Measurements from ENCODE around the gene KRT14.
"Not testable (repeated sequence)": the region's sequence is repeated elsewhere in the genome, so short reads cannot be mapped to it uniquely, and the experiment has no call there.

Gene KRT14

GRCh38 chr17:41546819-41547218, 39.9 kb downstream of the KRT14 start:
- no peak overlapping the region for H3K27ac ChIP-seq (ENCODE audit: insufficient read depth, low read depth, low read length, poor library complexity, severe bottlenecking)
- 93 to 97% methylated on average over 3 of the region's 3 CpGs for WGBS, 2 experiments

GRCh38 chr17:41545829-41546410, 40.8 kb downstream of the KRT14 start:
- no peak overlapping the region for H3K27ac ChIP-seq (ENCODE audit: insufficient read depth, low read depth, low read length, poor library complexity, severe bottlenecking)
- no peaks in the 10 kb centered on the region for H3K9me3 ChIP-seq (ENCODE audit: control insufficient read depth, low read length)
- no peaks in the 10 kb centered on the region for H3K27me3 ChIP-seq (ENCODE audit: control insufficient read depth, insufficient read depth, low read length, poor library complexity, severe bottlenecking)
- H3K4me1 ChIP-seq (ENCODE audit: control insufficient read depth, insufficient read depth, low read length), result peaks cover 24% of the 10 kb centered on the region
- H3K4me3 ChIP-seq (ENCODE audit: insufficient read depth, low read depth, low read length), result no peak overlapping the region
- H3K36me3 ChIP-seq (ENCODE audit: control insufficient read depth, insufficient read depth, low read length), result no peaks in the 10 kb centered on the region
- WGBS, 2 experiments, result 81 to 83% methylated on average over 13 of the region's 13 CpGs

More at GRCh38 chr17:41546819-41547218, 39.9 kb downstream of the KRT14 start:
- no peaks in the 10 kb centered on the region for H3K36me3 ChIP-seq (ENCODE audit: control insufficient read depth, insufficient read depth, low read length)
- H3K4me1 ChIP-seq (ENCODE audit: control insufficient read depth, insufficient read depth, low read length), result peaks cover 27% of the 10 kb centered on the region
- H3K9me3 ChIP-seq (ENCODE audit: control insufficient read depth, low read length), result no peaks in the 10 kb centered on the region
- H3K4me3 ChIP-seq (ENCODE audit: insufficient read depth, low read depth, low read length), result no peak overlapping the region
- H3K27me3 ChIP-seq (ENCODE audit: control insufficient read depth, insufficient read depth, low read length, poor library complexity, severe bottlenecking), result no peaks in the 10 kb centered on the region

GRCh38 chr17:41544935-41545334, 41.8 kb downstream of the KRT14 start:
- WGBS, 2 experiments, result 75 to 76% methylated on average over 5 of the region's 5 CpGs
- Histone ChIP-seq H3K9me3 (ENCODE audit: control insufficient read depth, low read length) (no peaks in the 10 kb centered on the region), H3K4me3 (ENCODE audit: insufficient read depth, low read depth, low read length) (no peak overlapping the region), H3K36me3 (ENCODE audit: control insufficient read depth, insufficient read depth, low read length) (no peaks in the 10 kb centered on the region), H3K4me1 (ENCODE audit: control insufficient read depth, insufficient read depth, low read length) (peaks cover 24% of the 10 kb centered on the region), H3K27ac (ENCODE audit: insufficient read depth, low read depth, low read length, poor library complexity, severe bottlenecking) (peak overlapping the region; percentile 29), H3K27me3 (ENCODE audit: control insufficient read depth, insufficient read depth, low read length, poor library complexity, severe bottlenecking) (no peaks in the 10 kb centered on the region)

GRCh38 chr17:41544491-41544892, 42.2 kb downstream of the KRT14 start:
- Histone ChIP-seq H3K36me3 (ENCODE audit: control insufficient read depth, insufficient read depth, low read length) (no peaks in the 10 kb centered on the region), H3K4me3 (ENCODE audit: insufficient read depth, low read depth, low read length) (no peak overlapping the region), H3K4me1 (ENCODE audit: control insufficient read depth, insufficient read depth, low read length) (peaks cover 24% of the 10 kb centered on the region), H3K9me3 (ENCODE audit: control insufficient read depth, low read length) (no peaks in the 10 kb centered on the region), H3K27me3 (ENCODE audit: control insufficient read depth, insufficient read depth, low read length, poor library complexity, severe bottlenecking) (no peaks in the 10 kb centered on the region), H3K27ac (ENCODE audit: insufficient read depth, low read depth, low read length, poor library complexity, severe bottlenecking) (peak overlapping the region; percentile 53)
- 3 to 15% methylated on average over 4 to 5 of the region's 5 CpGs for WGBS, 2 experiments

GRCh38 chr17:41542786-41543185, 43.9 kb downstream of the KRT14 start:
- H3K27me3 ChIP-seq (ENCODE audit: control insufficient read depth, insufficient read depth, low read length, poor library complexity, severe bottlenecking); H3K9me3 ChIP-seq (ENCODE audit: control insufficient read depth, low read length); H3K27ac ChIP-seq (ENCODE audit: insufficient read depth, low read depth, low read length, poor library complexity, severe bottlenecking); H3K4me3 ChIP-seq (ENCODE audit: insufficient read depth, low read depth, low read length); H3K36me3 ChIP-seq (ENCODE audit: control insufficient read depth, insufficient read depth, low read length): not testable (repeated sequence)
- 89 to 93% methylated on average over 10 of the region's 10 CpGs for WGBS, 2 experiments
- H3K4me1 ChIP-seq (ENCODE audit: control insufficient read depth, insufficient read depth, low read length), result peaks cover 23% of the 10 kb centered on the region

GRCh38 chr17:41542357-41542756, 44.3 kb downstream of the KRT14 start:
- Histone ChIP-seq H3K4me1 (ENCODE audit: control insufficient read depth, insufficient read depth, low read length) (peaks cover 19% of the 10 kb centered on the region), H3K27ac (ENCODE audit: insufficient read depth, low read depth, low read length, poor library complexity, severe bottlenecking) (no peak overlapping the region), H3K36me3 (ENCODE audit: control insufficient read depth, insufficient read depth, low read length) (no peaks in the 10 kb centered on the region), H3K9me3 (ENCODE audit: control insufficient read depth, low read length) (no peaks in the 10 kb centered on the region), H3K27me3 (ENCODE audit: control insufficient read depth, insufficient read depth, low read length, poor library complexity, severe bottlenecking) (no peaks in the 10 kb centered on the region), H3K4me3 (ENCODE audit: insufficient read depth, low read depth, low read length) (no peak overlapping the region)
- WGBS, 2 experiments, result 91 to 93% methylated on average over 1 of the region's 2 CpGs

- Histone ChIP-seq H3K27ac (ENCODE audit: insufficient read depth, low read depth, low read length, poor library complexity, severe bottlenecking) (no peak overlapping the region), H3K9me3 (ENCODE audit: control insufficient read depth, low read length) (no peaks in the 10 kb centered on the region), H3K4me1 (ENCODE audit: control insufficient read depth, insufficient read depth, low read length) (peaks cover 15% of the 10 kb centered on the region), H3K4me3 (ENCODE audit: insufficient read depth, low read depth, low read length) (no peak overlapping the region), H3K27me3 (ENCODE audit: control insufficient read depth, insufficient read depth, low read length, poor library complexity, severe bottlenecking) (no peaks in the 10 kb centered on the region), H3K36me3 (ENCODE audit: control insufficient read depth, insufficient read depth, low read length) (no peaks in the 10 kb centered on the region)
- 92 to 93% methylated on average over 10 of the region's 10 CpGs for WGBS, 2 experiments
Observed at GRCh38 chr17:41540921-41541625, 45.6 kb downstream of the KRT14 start.

- Histone ChIP-seq H3K36me3 (ENCODE audit: control insufficient read depth, insufficient read depth, low read length) (no peaks in the 10 kb centered on the region), H3K27ac (ENCODE audit: insufficient read depth, low read depth, low read length, poor library complexity, severe bottlenecking) (no peak overlapping the region), H3K4me3 (ENCODE audit: insufficient read depth, low read depth, low read length) (no peak overlapping the region), H3K9me3 (ENCODE audit: control insufficient read depth, low read length) (no peaks in the 10 kb centered on the region), H3K27me3 (ENCODE audit: control insufficient read depth, insufficient read depth, low read length, poor library complexity, severe bottlenecking) (no peaks in the 10 kb centered on the region), H3K4me1 (ENCODE audit: control insufficient read depth, insufficient read depth, low read length) (peaks cover 15% of the 10 kb centered on the region)
- 53 to 57% methylated on average over 7 of the region's 7 CpGs for WGBS, 2 experiments
Observed at GRCh38 chr17:41539979-41540701, 46.6 kb downstream of the KRT14 start.

- no peak overlapping the region for H3K4me3 ChIP-seq (ENCODE audit: insufficient read depth, low read depth, low read length)
- WGBS, 2 experiments, result 69 to 72% methylated on average over 5 of the region's 5 CpGs
- no peaks in the 10 kb centered on the region for H3K9me3 ChIP-seq (ENCODE audit: control insufficient read depth, low read length)
- H3K27me3 ChIP-seq (ENCODE audit: control insufficient read depth, insufficient read depth, low read length, poor library complexity, severe bottlenecking), result no peaks in the 10 kb centered on the region
- H3K27ac ChIP-seq (ENCODE audit: insufficient read depth, low read depth, low read length, poor library complexity, severe bottlenecking), result no peak overlapping the region
- H3K4me1 ChIP-seq (ENCODE audit: control insufficient read depth, insufficient read depth, low read length), result peaks cover 6% of the 10 kb centered on the region
- H3K36me3 ChIP-seq (ENCODE audit: control insufficient read depth, insufficient read depth, low read length), result no peaks in the 10 kb centered on the region
Observed at GRCh38 chr17:41539071-41539492, 47.6 kb downstream of the KRT14 start.

GRCh38 chr17:41538565-41538991, 48.1 kb downstream of the KRT14 start:
- Histone ChIP-seq H3K36me3 (ENCODE audit: control insufficient read depth, insufficient read depth, low read length) (no peaks in the 10 kb centered on the region), H3K9me3 (ENCODE audit: control insufficient read depth, low read length) (no peaks in the 10 kb centered on the region), H3K27ac (ENCODE audit: insufficient read depth, low read depth, low read length, poor library complexity, severe bottlenecking) (no peak overlapping the region), H3K4me3 (ENCODE audit: insufficient read depth, low read depth, low read length) (no peak overlapping the region), H3K4me1 (ENCODE audit: control insufficient read depth, insufficient read depth, low read length) (peaks cover 6% of the 10 kb centered on the region), H3K27me3 (ENCODE audit: control insufficient read depth, insufficient read depth, low read length, poor library complexity, severe bottlenecking) (no peaks in the 10 kb centered on the region)
- WGBS, 2 experiments, result 68 to 74% methylated on average over 5 of the region's 5 CpGs

All from ectodermal cell (in vitro differentiated cells).